Brain pericyte (primary cell): Measurements from ENCODE around the gene ZIC1.
A peak's percentile ranks its signal among the peaks of the same experiment; 100 is the strongest.

Experiments used
- DNase-seq: peaks from one replicate; pipeline ENCODE4 v3.0.0-alpha.2; 2012; ENCODE audit warnings: low read depth, low spot score

The ZIC1 gene

GRCh38 chr3:147395899-147396711, 13.1 kb upstream of the ZIC1 start:
- no peak for DNase-seq

GRCh38 chr3:147396712-147397046, 12.5 kb upstream of the ZIC1 start:
- DNase-seq = no peak

GRCh38 chr3:147397155-147397874, 11.8 kb upstream of the ZIC1 start:
- DNase-seq = peak; percentile 98

- DNase-seq = no peak
These were observed 11.0 kb upstream of the ZIC1 start for GRCh38 chr3:147397875-147398812.

GRCh38 chr3:147398813-147399534, 10.2 kb upstream of the ZIC1 start:
- no peak for DNase-seq

- no peak for DNase-seq
These were observed 9.1 kb upstream of the ZIC1 start for GRCh38 chr3:147400111-147400510.

GRCh38 chr3:147400999-147401398, 8.2 kb upstream of the ZIC1 start:
- no peak for DNase-seq

- no peak for DNase-seq
These were observed 7.7 kb upstream of the ZIC1 start for GRCh38 chr3:147401421-147401820.

GRCh38 chr3:147402159-147402558, 7.0 kb upstream of the ZIC1 start:
- DNase-seq = no peak

GRCh38 chr3:147403511-147403910, 5.7 kb upstream of the ZIC1 start:
- DNase-seq = no peak

GRCh38 chr3:147404000-147404799, 5.0 kb upstream of the ZIC1 start:
- DNase-seq = no peak

GRCh38 chr3:147404800-147405230, 4.3 kb upstream of the ZIC1 start:
- no peak for DNase-seq

- DNase-seq = no peak
These were observed 3.7 kb upstream of the ZIC1 start for GRCh38 chr3:147405231-147406027.

GRCh38 chr3:147406028-147406931, 2.9 kb upstream of the ZIC1 start, which contains the start of gene ZIC4:
Gene ZIC4, minus strand, starts transcription at chr3:147406543. Its CDS starts 3,746 bp downstream, at chr3:147402797.
- DNase-seq = no peak

GRCh38 chr3:147407114-147407497, 2.1 kb upstream of the ZIC1 start:
- no peak for DNase-seq

GRCh38 chr3:147407498-147408187, 1.5 kb upstream of the ZIC1 start:
- DNase-seq = no peak

- DNase-seq = no peak
These were observed 721 bp upstream of the ZIC1 start for GRCh38 chr3:147408188-147409100.
